NCI-H2107 treated with DMSO at 0.1 percent for 48 hours (cell line): ENCODE data around the gene BACE1-AS.
A peak's percentile ranks its signal among the peaks of the same experiment; 100 is the strongest.
"Not testable (repeated sequence)": the region's sequence is repeated elsewhere in the genome, so short reads cannot be mapped to it uniquely, and the experiment has no call there.

Source experiments
- DNase-seq: peaks from one replicate; lab custom pipeline; 2025; ENCODE audit not compliant: unreplicated experiment; lab: John Stamatoyannopoulos, UW

BACE1-AS gene

GRCh38 chr11:117319214-117319840, 28.2 kb downstream of the BACE1-AS start:
- DNase-seq, result no peak

GRCh38 chr11:117327255-117327566, 36.1 kb downstream of the BACE1-AS start:
- not testable (repeated sequence) for DNase-seq

- peak; percentile 79 for DNase-seq
Observed at GRCh38 chr11:117327567-117328374, 36.6 kb downstream of the BACE1-AS start, which contains the start of gene CEP164. CEP164 (plus strand) TSS chr11:117327854; CDS start chr11:117338587, 10,733 bp downstream.

GRCh38 chr11:117328375-117329010, 37.3 kb downstream of the BACE1-AS start:
- DNase-seq, result peak; percentile 44

GRCh38 chr11:117332843-117333242, 41.7 kb downstream of the BACE1-AS start:
- DNase-seq, result no peak

GRCh38 chr11:117333917-117334316, 42.8 kb downstream of the BACE1-AS start:
- no peak for DNase-seq

GRCh38 chr11:117334896-117335295, 43.8 kb downstream of the BACE1-AS start:
- DNase-seq, result no peak

- DNase-seq, result no peak
Observed at GRCh38 chr11:117335399-117335798, 44.3 kb downstream of the BACE1-AS start.

- DNase-seq, result no peak
Observed at GRCh38 chr11:117337076-117337475, 45.9 kb downstream of the BACE1-AS start.
